ELF-1 (cell line): ENCODE data around the gene EFCAB6.

ENCODE experiments used
- DNase-seq: peaks from one replicate; pipeline ENCODE4 v3.0.0-alpha.2; 2016; ENCODE audit warnings: low read depth, low spot score

Gene EFCAB6

GRCh38 chr22:43582394-43582793 is 229.7 kb downstream of the EFCAB6 start:
- DNase-seq, result no peak

DNA sequence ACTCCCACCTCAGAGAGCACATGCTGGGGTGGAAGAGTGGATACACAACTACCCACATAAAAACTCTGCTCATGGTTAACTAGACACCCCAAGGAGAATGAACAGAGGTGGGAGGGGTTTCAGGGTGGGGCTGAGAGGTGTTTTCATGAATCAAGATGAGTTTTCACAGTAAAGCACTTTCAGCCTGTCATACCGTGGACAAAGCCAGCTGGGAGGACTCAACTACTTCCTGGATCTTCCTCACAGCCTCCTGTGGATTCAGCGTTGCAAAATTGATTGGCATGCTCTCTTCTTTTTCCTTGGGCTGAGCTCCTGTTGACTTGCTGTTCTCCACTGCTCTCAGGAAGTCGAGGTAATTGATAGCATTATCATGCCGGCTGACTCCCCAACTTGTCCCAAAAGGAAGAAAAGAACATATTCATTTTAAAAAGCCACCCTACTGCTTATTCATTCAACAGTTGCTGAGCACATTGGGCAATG is 231.8 kb downstream of the EFCAB6 start:
- no peak for DNase-seq

- DNase-seq, result no peak
These were observed 237.4 kb downstream of the EFCAB6 start for GRCh38 chr22:43574738-43575137.

DNA sequence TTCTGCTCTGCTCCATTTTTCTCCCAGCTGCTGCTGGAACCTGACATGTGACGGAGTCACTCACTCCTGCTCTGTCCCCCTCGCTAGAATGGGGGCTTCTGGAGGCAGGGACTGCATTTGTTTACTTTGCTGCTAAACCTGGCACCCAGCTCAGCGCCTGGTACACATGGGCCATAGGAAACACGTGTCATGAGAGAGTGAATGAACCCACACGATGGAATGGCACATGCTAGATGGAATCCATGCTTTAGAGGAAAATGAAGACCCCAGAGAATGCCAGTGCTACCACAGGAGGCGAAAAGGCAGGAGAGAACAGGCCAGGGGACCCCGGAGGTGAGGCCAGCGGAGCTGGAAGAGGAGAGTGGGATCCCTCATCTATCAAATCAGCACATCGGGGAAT is 239.4 kb downstream of the EFCAB6 start:
- no peak for DNase-seq

DNA sequence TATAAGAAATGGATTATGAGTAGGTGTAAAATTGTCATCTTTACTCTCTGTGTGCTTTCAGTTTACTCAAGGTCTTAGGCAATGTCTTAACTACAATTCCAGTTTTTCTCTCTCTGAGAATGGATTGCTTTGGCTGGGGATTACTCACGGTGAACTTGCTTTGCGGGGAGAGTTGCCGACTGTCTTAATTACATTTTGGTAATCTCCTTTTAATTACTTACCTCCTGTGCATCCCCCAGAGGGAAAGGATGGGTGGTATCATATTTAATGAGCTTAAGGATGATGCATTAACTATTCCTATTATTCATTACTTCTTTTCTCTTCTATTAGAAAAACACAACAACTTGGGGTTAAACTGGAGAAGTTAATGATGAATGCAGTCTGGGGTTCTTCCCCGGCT is 240.9 kb downstream of the EFCAB6 start:
- no peak for DNase-seq

DNA sequence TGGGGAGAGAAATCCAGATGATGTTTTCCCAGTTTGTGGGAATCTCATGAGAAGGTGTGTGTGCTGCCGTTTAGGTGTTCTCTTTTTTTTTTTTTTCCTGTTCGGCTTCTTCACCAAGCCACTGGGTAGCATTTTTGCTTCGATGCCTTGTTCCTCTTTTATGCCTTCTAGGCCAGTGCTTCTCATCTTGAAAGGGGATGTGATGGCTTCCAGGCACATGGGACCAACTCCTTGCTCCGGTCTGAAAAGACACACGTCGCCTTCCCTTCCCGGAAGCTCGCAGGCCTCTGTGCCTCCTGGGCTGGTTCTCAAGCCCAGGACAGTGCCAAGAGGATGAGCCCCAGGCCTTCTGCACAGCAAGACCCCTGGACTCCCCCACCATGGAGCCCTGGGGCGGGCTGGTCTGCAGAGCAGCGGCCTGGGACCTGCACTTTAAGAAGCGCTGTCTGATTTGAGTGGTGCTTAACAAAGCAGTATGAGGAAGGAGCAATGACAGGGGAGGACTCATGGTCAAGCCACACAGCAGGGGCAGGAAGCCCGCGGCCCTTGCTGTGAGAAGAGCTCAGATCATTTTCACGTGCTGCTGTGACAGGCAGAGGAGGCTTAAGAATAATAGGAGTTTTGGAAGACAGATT is 241.5 kb downstream of the EFCAB6 start:
- DNase-seq, result peak; percentile 62

DNA sequence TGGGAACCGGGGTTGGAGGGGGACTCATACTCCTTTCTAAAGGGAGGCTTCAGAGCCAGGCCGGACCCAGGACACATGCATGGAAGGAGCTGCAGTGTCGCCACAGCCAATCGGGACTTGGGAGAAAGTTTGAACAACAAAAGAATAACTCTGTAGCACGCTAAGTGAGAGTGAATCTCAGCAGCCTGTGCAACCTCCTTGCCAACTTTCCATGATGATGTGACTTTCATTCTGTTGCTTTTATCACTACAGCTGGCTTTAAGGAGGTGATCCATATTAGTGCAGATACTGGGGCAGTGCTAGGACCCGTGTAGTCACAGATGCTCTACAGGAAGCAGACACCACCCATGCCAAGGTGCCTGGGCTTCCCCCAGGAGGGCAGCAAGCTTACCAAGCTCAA is 243.0 kb downstream of the EFCAB6 start:
- no peak for DNase-seq

GRCh38 chr22:43567691-43568324 is 244.3 kb downstream of the EFCAB6 start:
- no peak for DNase-seq

DNA sequence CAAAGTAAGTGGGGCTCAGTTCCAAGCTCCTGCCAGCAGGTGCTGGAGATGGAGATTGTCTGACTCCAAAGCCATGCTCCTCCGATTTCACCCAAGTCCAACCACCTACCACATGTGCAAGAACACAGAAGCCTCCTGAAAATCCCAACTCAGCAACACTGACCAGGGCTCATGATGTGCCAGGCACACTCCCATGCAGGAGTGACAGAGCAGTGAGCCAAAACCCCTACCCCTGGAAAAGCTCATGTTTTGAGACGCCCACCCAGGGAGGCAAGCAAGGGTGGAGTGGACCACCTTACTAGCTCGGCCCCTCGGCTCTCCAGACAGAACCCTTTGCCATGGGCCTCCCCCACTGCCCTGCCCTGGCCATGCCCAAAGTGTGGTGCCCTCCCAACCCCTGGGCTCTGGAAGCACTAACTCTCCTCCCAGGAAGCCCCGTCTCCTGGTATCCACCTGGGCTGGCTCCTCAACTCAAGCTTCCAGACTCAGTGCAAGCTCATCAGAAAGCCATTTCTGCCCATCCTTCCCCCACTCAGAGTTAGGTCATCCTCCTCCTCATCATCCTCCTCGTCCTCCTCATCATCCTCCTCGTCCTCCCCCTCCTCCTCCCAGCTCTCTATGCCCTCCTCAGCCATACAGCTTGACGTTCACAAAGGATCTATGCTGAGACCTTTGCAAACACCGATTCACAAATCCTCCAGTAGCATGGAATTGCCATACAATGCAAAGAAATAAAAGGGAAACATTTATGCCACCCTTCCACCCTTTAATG is 245.4 kb downstream of the EFCAB6 start:
- DNase-seq, result no peak

DNA sequence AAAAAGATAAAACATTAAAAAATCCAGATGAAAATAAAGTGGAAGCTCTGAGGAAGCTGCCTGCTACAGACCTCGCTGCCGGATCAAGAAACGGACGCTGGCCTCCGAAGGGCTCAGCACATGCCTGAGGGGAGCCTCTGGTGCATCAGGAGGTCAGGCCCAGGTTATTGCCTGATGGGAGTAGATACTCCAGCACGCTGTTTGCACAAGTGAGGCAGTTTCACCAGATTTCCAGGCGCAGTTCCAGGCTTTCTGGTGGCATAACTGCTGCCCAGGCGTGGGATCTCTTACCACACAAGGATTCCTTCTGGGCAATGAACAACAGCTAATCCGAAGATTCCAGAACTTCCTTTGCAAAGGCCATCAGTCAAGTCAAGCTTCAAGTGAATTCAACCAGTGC is 246.1 kb downstream of the EFCAB6 start:
- DNase-seq, result no peak

DNA sequence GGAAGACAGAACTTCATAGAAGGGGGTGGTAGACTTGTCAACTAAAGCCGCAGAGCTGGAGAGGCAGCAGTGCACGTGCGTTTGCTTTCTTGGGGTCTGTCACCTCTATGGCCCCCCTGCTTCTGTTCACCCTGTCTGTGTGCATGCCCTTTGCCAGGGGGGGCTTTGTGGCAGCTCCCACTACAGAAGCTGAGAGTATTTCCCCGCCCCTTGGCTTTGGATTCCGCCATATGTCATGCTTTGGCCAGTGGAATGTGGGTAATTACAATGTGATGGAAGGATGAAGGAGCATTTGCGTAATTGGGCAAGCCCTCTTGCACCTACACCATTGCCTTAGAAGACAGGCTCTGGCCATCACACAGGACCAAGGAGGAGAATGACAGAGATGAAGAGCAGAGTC is 247.2 kb downstream of the EFCAB6 start:
- DNase-seq, result no peak

- DNase-seq, result no peak
These were observed 248.5 kb downstream of the EFCAB6 start for GRCh38 chr22:43563571-43563970.

DNA sequence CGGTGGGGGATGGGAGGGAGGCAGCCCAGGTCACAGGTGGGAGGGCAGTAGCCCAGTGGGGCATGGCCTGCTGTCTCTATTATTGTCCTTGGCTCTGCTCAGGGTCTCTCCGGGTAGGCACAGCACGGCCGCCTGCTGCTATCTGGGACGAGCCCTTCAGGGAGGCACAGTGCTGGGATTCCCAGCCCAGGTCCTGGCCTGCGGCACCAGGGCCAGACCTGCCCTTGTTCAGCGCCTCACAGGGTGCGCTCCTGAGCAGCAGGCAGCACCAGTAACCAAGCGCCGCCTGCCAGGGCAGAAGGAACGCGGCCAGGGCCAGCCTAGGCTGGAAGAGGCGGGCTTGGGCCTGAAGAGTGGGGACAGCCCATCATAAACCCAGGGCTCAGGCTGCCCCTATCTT is 249.3 kb downstream of the EFCAB6 start:
- DNase-seq, result no peak

GRCh38 chr22:43561415-43562178 is 250.5 kb downstream of the EFCAB6 start:
- DNase-seq, result no peak

DNA sequence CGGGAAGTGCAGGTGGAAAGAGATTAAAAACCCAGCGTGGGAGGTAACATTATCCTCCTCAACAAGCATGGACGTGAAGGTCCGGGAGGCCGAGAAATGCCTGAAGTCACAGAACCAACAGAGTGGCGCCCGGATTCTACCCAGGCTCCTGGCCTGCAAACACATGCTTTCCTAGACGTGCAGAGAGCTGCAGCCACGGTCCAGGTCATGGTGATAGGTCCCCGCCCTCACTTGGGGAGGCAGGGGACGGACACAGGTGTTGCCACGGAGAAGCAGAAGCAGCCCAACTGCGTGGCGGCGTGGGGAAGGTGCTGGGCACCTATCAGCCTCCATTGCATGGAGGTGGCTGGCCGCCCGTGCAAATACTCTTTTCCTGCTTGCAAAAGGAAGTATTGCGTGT is 251.5 kb downstream of the EFCAB6 start:
- no peak for DNase-seq

- no peak for DNase-seq
These were observed 256.3 kb downstream of the EFCAB6 start for GRCh38 chr22:43555561-43556515.

DNA sequence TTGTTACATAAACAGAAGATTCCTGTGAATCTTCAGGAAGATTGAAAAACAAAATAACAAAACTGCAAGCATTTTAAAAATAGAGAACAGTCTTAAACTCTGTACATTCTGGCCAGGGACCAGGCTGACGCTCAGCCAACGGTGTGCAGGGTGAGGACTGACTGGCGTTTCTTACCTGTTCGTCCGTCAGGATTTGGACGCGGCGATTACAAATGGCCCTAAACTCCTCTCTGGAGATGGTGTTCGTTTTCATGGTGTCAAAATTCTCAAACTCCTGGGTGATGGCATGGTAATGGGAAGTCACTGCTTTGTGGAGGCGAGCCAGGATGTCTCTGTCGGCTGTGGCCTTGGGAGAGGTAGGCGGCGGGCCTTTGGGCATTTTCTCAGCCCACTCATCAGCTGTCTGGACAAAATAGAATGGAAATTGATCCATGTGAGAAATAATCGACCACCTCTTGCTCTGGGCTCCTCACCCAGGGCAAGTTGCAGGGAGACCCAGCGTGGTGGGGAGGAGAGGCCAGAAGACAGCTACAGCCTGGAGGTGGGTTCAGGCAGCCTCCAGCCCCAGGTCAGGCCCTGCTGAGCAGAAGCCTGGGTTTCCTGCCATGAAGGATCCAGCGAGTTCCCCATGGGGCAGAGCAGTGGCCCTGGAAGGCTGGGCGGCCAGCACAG is 257.3 kb downstream of the EFCAB6 start:
- DNase-seq, result no peak

GRCh38 chr22:43554259-43554636 is 257.9 kb downstream of the EFCAB6 start:
- DNase-seq, result no peak

DNA sequence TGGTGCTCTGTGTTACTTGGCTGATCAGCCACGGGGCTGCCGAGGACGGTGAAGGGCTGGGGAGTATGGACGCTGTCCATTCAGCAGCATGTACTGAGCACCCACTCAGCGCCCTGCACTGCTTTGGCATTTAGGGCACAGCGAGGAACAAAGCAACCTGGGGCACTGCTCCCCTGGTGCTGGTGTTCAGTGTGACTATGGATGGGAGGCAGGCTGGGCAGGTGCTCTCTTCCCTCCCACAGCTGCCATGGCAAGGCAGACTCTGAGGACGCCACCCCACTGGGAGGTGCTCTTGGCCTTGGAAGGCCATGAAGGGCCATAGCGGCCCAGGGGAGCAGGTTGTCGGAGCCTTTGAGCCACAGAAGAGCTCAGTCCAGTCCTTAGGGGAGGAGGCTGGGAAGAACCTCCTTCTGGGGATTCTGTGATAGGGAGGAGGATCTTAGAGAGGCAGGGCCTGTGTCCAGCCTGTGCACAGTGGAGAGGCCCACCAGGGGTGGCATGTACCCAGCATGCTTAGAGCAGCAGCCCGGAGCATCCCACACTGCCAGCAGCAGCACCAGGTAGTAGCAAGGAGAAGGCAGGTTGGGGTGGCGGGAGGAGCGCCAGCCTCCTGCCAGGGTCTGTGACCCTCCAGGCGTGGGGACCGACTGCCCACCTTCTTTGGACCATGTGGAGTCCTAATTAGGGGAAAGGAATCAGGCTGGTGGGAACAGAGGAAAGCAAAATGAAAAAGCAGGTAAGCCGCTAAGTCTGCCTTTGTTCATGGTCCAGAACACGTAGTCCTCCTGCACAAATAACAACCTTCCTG is 258.4 kb downstream of the EFCAB6 start:
- DNase-seq, result no peak

GRCh38 chr22:43550672-43551071 is 261.4 kb downstream of the EFCAB6 start:
- DNase-seq, result no peak
